Trophoblast cell (in vitro differentiated cells and primary cell): ENCODE results near the gene CEP72.
"Not testable (repeated sequence)": the region's sequence is repeated elsewhere in the genome, so short reads cannot be mapped to it uniquely, and the experiment has no call there.

Experiments used
- DNase-seq, 2 donors: peaks; one replicate each; pipeline ENCODE4 v3.0.0-alpha.2; 2016
- H2AFZ ChIP-seq: 2 replicates; pipeline ENCODE4 v1.6.1; 2013; ENCODE audit warnings: low read length, moderate library complexity, mild to moderate bottlenecking; ENCODE audit not compliant: insufficient read depth, poor library complexity
- H2AK5ac ChIP-seq: 2 replicates; pipeline ENCODE4 v1.6.1; 2013; ENCODE audit warnings: mild to moderate bottlenecking, low read length
- H2BK120ac ChIP-seq: 2 replicates; pipeline ENCODE4 v1.6.1; 2013; ENCODE audit warnings: low read length, mild to moderate bottlenecking, moderate library complexity; ENCODE audit not compliant: insufficient read depth, poor library complexity
- H2BK12ac ChIP-seq: 2 replicates; pipeline ENCODE4 v1.6.1; 2013; ENCODE audit warnings: mild to moderate bottlenecking, low read length, moderate library complexity
- H2BK5ac ChIP-seq: 2 replicates; pipeline ENCODE4 v1.6.1; 2013; ENCODE audit warnings: low read length, low read depth, moderate library complexity, mild to moderate bottlenecking; ENCODE audit not compliant: poor library complexity
- H3K14ac ChIP-seq: 2 replicates; pipeline ENCODE4 v1.6.1; 2013; ENCODE audit warnings: mild to moderate bottlenecking, low read length
- H3K18ac ChIP-seq: 2 replicates; pipeline ENCODE4 v1.6.1; 2013; ENCODE audit warnings: mild to moderate bottlenecking, low read length
- H3K23ac ChIP-seq: 2 replicates; pipeline ENCODE4 v1.6.1; 2013; ENCODE audit warnings: low read length
- H3K27ac ChIP-seq: 2 replicates; pipeline ENCODE4 v1.5.1; 2013; ENCODE audit warnings: low read depth, mild to moderate bottlenecking, inconsistent platforms, low read length, moderate library complexity
- H3K27me3 ChIP-seq: 2 replicates; pipeline ENCODE4 v1.6.1; 2013; ENCODE audit warnings: inconsistent platforms, mild to moderate bottlenecking, low read length, moderate library complexity; ENCODE audit not compliant: insufficient read depth
- H3K36me3 ChIP-seq, 2 experiments: 1 replicate in 1 of 2; 2 replicates in 1 of 2; pipeline ENCODE4 v1.6.1; 2013; ENCODE audit warnings: low read length in 2 of 2, mild to moderate bottlenecking in 2 of 2, moderate library complexity in 1 of 2; ENCODE audit not compliant: insufficient read depth in 2 of 2, control insufficient read depth in 1 of 2
- H3K4ac ChIP-seq: 2 replicates; pipeline ENCODE4 v1.6.1; 2013; ENCODE audit warnings: low read depth, mild to moderate bottlenecking, low read length, moderate library complexity
- H3K4me1 ChIP-seq, 2 experiments: 1 replicate in 1 of 2; 2 replicates in 1 of 2; pipeline ENCODE4 v1.6.1; 2013; ENCODE audit warnings: low read length in 2 of 2, mild to moderate bottlenecking in 2 of 2, moderate library complexity in 1 of 2; ENCODE audit not compliant: insufficient read depth in 2 of 2, control insufficient read depth in 1 of 2
- H3K4me2 ChIP-seq: 2 replicates; pipeline ENCODE4 v1.6.1; 2013; ENCODE audit warnings: inconsistent platforms, mild to moderate bottlenecking, low read length, moderate library complexity
- H3K4me3 ChIP-seq: 2 replicates; pipeline ENCODE4 v1.5.1; 2013; ENCODE audit warnings: mild to moderate bottlenecking, low read depth, low read length, inconsistent platforms
- H3K79me1 ChIP-seq: one replicate; pipeline ENCODE4 v1.6.1; 2013; ENCODE audit warnings: low read length
- H3K79me2 ChIP-seq: 2 replicates; pipeline ENCODE4 v1.6.1; 2013; ENCODE audit warnings: low read length, mild to moderate bottlenecking; ENCODE audit not compliant: control insufficient read depth, insufficient read depth, poor library complexity
- H3K9ac ChIP-seq: 2 replicates; pipeline ENCODE4 v1.6.1; 2013; ENCODE audit warnings: mild to moderate bottlenecking, low read length
- H3K9me3 ChIP-seq: 2 replicates; pipeline ENCODE4 v1.6.1; 2013; ENCODE audit warnings: low read depth, mild to moderate bottlenecking, control low read depth, inconsistent platforms, low read length; ENCODE audit not compliant: insufficient read depth
- H4K12ac ChIP-seq: 2 replicates; pipeline ENCODE4 v1.6.1; 2013; ENCODE audit warnings: low read depth, mild to moderate bottlenecking, low read length, moderate library complexity
- H4K8ac ChIP-seq: 2 replicates; pipeline ENCODE4 v1.6.1; 2013; ENCODE audit warnings: low read depth, mild to moderate bottlenecking, low read length, moderate library complexity
- H4K91ac ChIP-seq: one replicate; pipeline ENCODE4 v1.6.1; 2013; ENCODE audit warnings: low read depth, mild to moderate bottlenecking, low read length, moderate library complexity
- WGBS: extraction: QIAGEN DNeasy Blood & Tissue Kit; methylation state at CpG from one replicate; pipeline ENCODE4 v1.1.7; 2013; ENCODE audit warnings: missing lambda C conversion rate; ENCODE audit not compliant: insufficient read length, insufficient coverage; ENCODE audit errors: extremely low coverage; 5-methylcytosine and 5-hydroxymethylcytosine counted together

CEP72 gene

GRCh38 chr5:577214-577613 is 34.9 kb upstream of the CEP72 start:
- H4K8ac ChIP-seq, H3K4me2 ChIP-seq, H3K79me2 ChIP-seq, H4K91ac ChIP-seq, H3K18ac ChIP-seq, DNase-seq, H4K12ac ChIP-seq, H3K4me1 ChIP-seq, H2BK120ac ChIP-seq, H2BK12ac ChIP-seq, H3K27ac ChIP-seq, H3K9ac ChIP-seq, H3K4me3 ChIP-seq, H3K23ac ChIP-seq, H3K36me3 ChIP-seq, H3K9me3 ChIP-seq, H3K4ac ChIP-seq, H2AK5ac ChIP-seq, H3K27me3 ChIP-seq, H3K79me1 ChIP-seq, H3K14ac ChIP-seq, H2AFZ ChIP-seq, H2BK5ac ChIP-seq: not testable (repeated sequence)
- no CpG with 5 or more reads among the region's 2 CpGs for WGBS

GRCh38 chr5:577800-578199 is 34.3 kb upstream of the CEP72 start:
- no peak for DNase-seq
- Histone ChIP-seq H3K36me3 (no peaks in the 10 kb centered on the region), H3K79me2 (no peaks in the 10 kb centered on the region), H4K91ac (no peak overlapping the region), H3K4me1 (no peaks in the 10 kb centered on the region), H3K9me3 (peaks cover 5% of the 10 kb centered on the region), H3K4me2 (no peak overlapping the region), H4K8ac (no peak overlapping the region), H4K12ac (no peak overlapping the region), H3K27ac (no peak overlapping the region), H2BK5ac (no peak overlapping the region), H2AFZ (no peak overlapping the region), H3K4me3 (no peak overlapping the region), H3K18ac (no peak overlapping the region), H3K27me3 (no peaks in the 10 kb centered on the region), H3K4ac (no peak overlapping the region), H2BK120ac (no peak overlapping the region), H2AK5ac (no peak overlapping the region), H3K14ac (no peak overlapping the region), H3K23ac (no peak overlapping the region), H2BK12ac (no peak overlapping the region), H3K79me1 (no peaks in the 10 kb centered on the region), H3K9ac (no peak overlapping the region)

- no peaks in the 10 kb centered on the region for H3K4me1 ChIP-seq
- no peak overlapping the region for H2BK120ac ChIP-seq
- H3K14ac ChIP-seq = no peak overlapping the region
- no peaks in the 10 kb centered on the region for H3K79me2 ChIP-seq
- no peak overlapping the region for H3K9ac ChIP-seq
- H4K12ac ChIP-seq = no peak overlapping the region
- no peak overlapping the region for H2BK12ac ChIP-seq
- H3K27ac ChIP-seq = no peak overlapping the region
- no peak overlapping the region for H3K4ac ChIP-seq
- DNase-seq = no peak
- no peak overlapping the region for H4K8ac ChIP-seq
- H4K91ac ChIP-seq = no peak overlapping the region
- H2AFZ ChIP-seq = no peak overlapping the region
- no peak overlapping the region for H3K4me2 ChIP-seq
- no peaks in the 10 kb centered on the region for H3K27me3 ChIP-seq
- H3K9me3 ChIP-seq = peaks cover 10% of the 10 kb centered on the region
- H3K79me1 ChIP-seq = no peaks in the 10 kb centered on the region
- H3K23ac ChIP-seq = no peak overlapping the region
- no peak overlapping the region for H2BK5ac ChIP-seq
- no peak overlapping the region for H3K18ac ChIP-seq
- no CpG with 5 or more reads among the region's 10 CpGs for WGBS
- H3K36me3 ChIP-seq = no peaks in the 10 kb centered on the region
- H3K4me3 ChIP-seq = no peak overlapping the region
- H2AK5ac ChIP-seq = no peak overlapping the region
Measured at GRCh38 chr5:579211-579610, 32.9 kb upstream of the CEP72 start.

DNA sequence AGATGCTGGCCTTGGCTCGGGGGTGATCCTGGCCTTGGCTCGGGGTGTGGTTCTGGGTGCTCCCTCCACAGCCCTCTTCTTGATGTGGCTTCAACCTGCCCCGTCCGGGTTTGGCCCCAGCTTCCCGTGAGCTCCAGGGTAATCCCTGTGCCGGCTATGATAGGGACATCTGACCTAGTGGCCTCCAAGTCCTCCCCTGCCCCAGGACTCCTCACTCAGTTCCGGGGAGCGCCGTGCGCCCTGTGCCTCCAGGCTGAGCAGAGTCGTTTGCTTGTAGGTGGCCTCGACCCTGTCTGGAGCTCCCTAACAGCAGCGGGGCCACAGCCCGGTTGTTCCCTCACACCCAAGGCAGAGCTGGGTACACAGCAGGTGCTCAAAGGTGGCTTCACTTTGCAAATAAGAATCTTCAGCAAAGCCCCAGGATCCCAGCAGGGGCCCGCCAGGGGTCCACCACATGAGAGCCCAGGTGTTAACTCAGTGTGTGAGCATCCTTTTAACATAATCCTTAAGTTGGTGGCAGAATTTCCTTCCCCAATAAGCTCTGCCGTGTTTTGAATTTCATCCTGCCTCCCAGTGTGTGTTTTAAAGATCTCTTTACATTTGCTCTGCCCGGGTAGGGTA is 32.3 kb upstream of the CEP72 start:
- H2AFZ ChIP-seq = no peak overlapping the region
- no peaks in the 10 kb centered on the region for H3K79me2 ChIP-seq
- no CpG with 5 or more reads among the region's 17 CpGs for WGBS

More for the DNA sequence above, 32.3 kb upstream of the CEP72 start:
- peaks cover 12% of the 10 kb centered on the region for H3K9me3 ChIP-seq
- H4K8ac ChIP-seq = no peak overlapping the region
- H4K12ac ChIP-seq = no peak overlapping the region
- H3K36me3 ChIP-seq = no peaks in the 10 kb centered on the region
- DNase-seq = no peak
- H3K14ac ChIP-seq = no peak overlapping the region
- no peak overlapping the region for H4K91ac ChIP-seq
- H3K79me1 ChIP-seq = no peaks in the 10 kb centered on the region
- no peak overlapping the region for H3K18ac ChIP-seq
- no peak overlapping the region for H3K4me3 ChIP-seq
- no peak overlapping the region for H3K4ac ChIP-seq
- H3K4me2 ChIP-seq = no peak overlapping the region
- H2BK5ac ChIP-seq = no peak overlapping the region
- H3K23ac ChIP-seq = no peak overlapping the region
- no peak overlapping the region for H3K9ac ChIP-seq
- H3K27me3 ChIP-seq = no peaks in the 10 kb centered on the region
- H3K27ac ChIP-seq = no peak overlapping the region
- H2BK120ac ChIP-seq = no peak overlapping the region
- H3K4me1 ChIP-seq = no peaks in the 10 kb centered on the region
- no peak overlapping the region for H2BK12ac ChIP-seq
- no peak overlapping the region for H2AK5ac ChIP-seq
